ENCODE measurements around the gene F11R. TPM values are rescaled to one million over a fixed set of nuclear protein-coding genes. Genes with fewer than 3 reads are reported as not detected.
A peak's percentile ranks its signal among the peaks of the same experiment; 100 is the strongest.

F11R gene
- total and polyA plus RNA-seq, 4 donors, result 25.8 to 80.4 (median 45.6) TPM

- TF ChIP-seq REST (IDR thresholded peaks at IDR 0.05) (no peak), HNF4A (conservative IDR thresholded peaks at IDR 0.05) (no peak), EGR1 (IDR thresholded peaks at IDR 0.05; ENCODE audit: low read depth in 2 of 2) (no peak), RAD21 (IDR thresholded peaks at IDR 0.05) (no peak)
These were observed 20.0 kb downstream of the F11R start (continued) for GRCh38 chr1:161000736-161001480.

GRCh38 chr1:160999376-160999775, 21.6 kb downstream of the F11R start:
- H3K27ac ChIP-seq (ENCODE audit: low read depth in 1 of 2, low read length in 2 of 2), result no peak overlapping the region
- H3K4me1 ChIP-seq (ENCODE audit: control insufficient read depth in 4 of 4, insufficient read depth in 4 of 4, low read length in 3 of 4), result peaks cover 0 to 5% (median 1%) of the 10 kb centered on the region in 4 donors
- TF ChIP-seq ZBTB33 (IDR thresholded peaks at IDR 0.05) (no peak), RAD21 (IDR thresholded peaks at IDR 0.05) (no peak), FOXA1 (IDR thresholded peaks at IDR 0.05) (no peak)
- no peak for DNase-seq (ENCODE audit: low spot score)
- no peaks in the 10 kb centered on the region for H3K9me3 ChIP-seq (ENCODE audit: control insufficient read depth in 4 of 4, low read length in 3 of 4)
- no peak overlapping the region for H3K9ac ChIP-seq (ENCODE audit: low read depth in 1 of 2, low read length in 2 of 2)
- no peak overlapping the region for H3K4me3 ChIP-seq (ENCODE audit: low read depth in 1 of 3, low read length in 3 of 3)
- peaks cover 0 to 35% (median 26%) of the 10 kb centered on the region in 4 donors for H3K36me3 ChIP-seq (ENCODE audit: control insufficient read depth in 4 of 4, insufficient read depth in 3 of 4, low read depth in 1 of 4, low read length in 3 of 4)
- H3K27me3 ChIP-seq (ENCODE audit: control insufficient read depth in 4 of 4, insufficient read depth in 4 of 4, low read length in 3 of 4), result no peaks in the 10 kb centered on the region
- WGBS, result 97% methylated on average over 5 of the region's 5 CpGs

- peaks cover 0 to 35% (median 26%) of the 10 kb centered on the region in 4 donors for H3K36me3 ChIP-seq (ENCODE audit: control insufficient read depth in 4 of 4, insufficient read depth in 3 of 4, low read depth in 1 of 4, low read length in 3 of 4)
- no peak overlapping the region for H3K4me3 ChIP-seq (ENCODE audit: low read depth in 1 of 3, low read length in 3 of 3)
- H3K9me3 ChIP-seq (ENCODE audit: control insufficient read depth in 4 of 4, low read length in 3 of 4), result no peaks in the 10 kb centered on the region
- H3K27me3 ChIP-seq (ENCODE audit: control insufficient read depth in 4 of 4, insufficient read depth in 4 of 4, low read length in 3 of 4), result no peaks in the 10 kb centered on the region
- TF ChIP-seq NR2F2 (IDR thresholded peaks at IDR 0.05) (peak; percentile 65), GABPA (IDR thresholded peaks at IDR 0.05 in 1 of 2, conservative IDR thresholded peaks at IDR 0.05 in 1 of 2) (peak in 1 of 2 donors; percentile 36), REST (IDR thresholded peaks at IDR 0.05) (no peak), JUND (IDR thresholded peaks at IDR 0.05) (no peak), HNF4A (conservative IDR thresholded peaks at IDR 0.05) (peak in 1 of 2 donors; percentile 7), RXRA (IDR thresholded peaks at IDR 0.05) (peak in 1 of 2 donors; percentile 39), CTCF (IDR thresholded peaks at IDR 0.05; ENCODE audit: low read depth, low read length, missing input control) (peak; percentile 71), SP1 (IDR thresholded peaks at IDR 0.05) (no peak), ATF3 (IDR thresholded peaks at IDR 0.05) (no peak), YY1 (IDR thresholded peaks at IDR 0.05) (no peak), RAD21 (IDR thresholded peaks at IDR 0.05) (peak; percentile 89 to 96), EGR1 (IDR thresholded peaks at IDR 0.05; ENCODE audit: low read depth in 2 of 2) (no peak)
- DNase-seq (ENCODE audit: low spot score), result peak; percentile 66
- peaks cover 0 to 5% (median 1%) of the 10 kb centered on the region in 4 donors for H3K4me1 ChIP-seq (ENCODE audit: control insufficient read depth in 4 of 4, insufficient read depth in 4 of 4, low read length in 3 of 4)
- H3K27ac ChIP-seq (ENCODE audit: low read depth in 1 of 2, low read length in 2 of 2), result peak overlapping the region; percentile 45 to 52
- no peak overlapping the region for H3K9ac ChIP-seq (ENCODE audit: low read depth in 1 of 2, low read length in 2 of 2)
- 88% methylated on average over 1 of the region's 1 CpG for WGBS
These were observed 23.5 kb downstream of the F11R start for GRCh38 chr1:160997323-160998038.

Measured in liver (tissue), 9 donors.